Keratinocyte (primary cell): Measurements from ENCODE around the gene DCAF8L1. TPM values are rescaled to one million over a fixed set of nuclear protein-coding genes. Genes with fewer than 3 reads are reported as not detected.

Experiments used
- DNase-seq: peaks from one replicate; pipeline ENCODE4 v3.0.0-alpha.2; 2011; ENCODE audit warnings: low read depth, missing footprints, low spot score
- FAIRE-seq: peaks from 2 replicates; lab custom pipeline; 2011; peaks lifted over from hg19 to GRCh38; lab: Jason Lieb, UNC
- H2AFZ ChIP-seq: 2 replicates; pipeline ENCODE4 v1.6.0; 2012; ENCODE audit warnings: low read length, control low read depth, inconsistent platforms; ENCODE audit not compliant: control insufficient read depth
- H3K27ac ChIP-seq: 2 replicates; pipeline ENCODE4 v1.5.1; 2011; ENCODE audit warnings: low read length; ENCODE audit not compliant: control insufficient read depth, insufficient read depth
- H3K27me3 ChIP-seq: 3 replicates; pipeline ENCODE4 v1.6.0; 2011; ENCODE audit warnings: low read length; ENCODE audit not compliant: control insufficient read depth, insufficient read depth; ENCODE audit errors: extremely low read depth
- H3K36me3 ChIP-seq, 2 experiments: 2 replicates in 1 of 2; 3 replicates in 1 of 2; pipeline ENCODE4 v1.5.1; 2011; ENCODE audit warnings: low read length in 2 of 2, mild to moderate bottlenecking in 1 of 2; ENCODE audit not compliant: control insufficient read depth in 2 of 2, insufficient read depth in 2 of 2; ENCODE audit errors: extremely low read depth in 1 of 2
- H3K4me1 ChIP-seq: 3 replicates; pipeline ENCODE4 v1.5.1; 2011; ENCODE audit warnings: low read length; ENCODE audit not compliant: control insufficient read depth, insufficient read depth; ENCODE audit errors: extremely low read depth
- H3K4me2 ChIP-seq: 3 replicates; pipeline ENCODE4 v1.6.0; 2011; ENCODE audit warnings: low read depth, low read length; ENCODE audit not compliant: control insufficient read depth, insufficient read depth; ENCODE audit errors: extremely low read depth
- H3K4me3 ChIP-seq, 3 experiments: fragments of 200-600 bp in 1 of 3; sonication (generic) in 1 of 3; 2 replicates in 2 of 3; 3 replicates in 1 of 3; pipeline ENCODE4 v1.5.1; 2011 to 2016; ENCODE audit warnings: low read length in 3 of 3, mild to moderate bottlenecking in 3 of 3, control low read depth in 2 of 3, inconsistent platforms in 1 of 3, low read depth in 1 of 3, mixed read lengths in 1 of 3, mixed run types in 1 of 3, moderate library complexity in 1 of 3; ENCODE audit not compliant: control insufficient read depth in 2 of 3, insufficient read depth in 2 of 3; ENCODE audit errors: extremely low read depth in 1 of 3
- H3K79me2 ChIP-seq: 2 replicates; pipeline ENCODE4 v1.6.0; 2012; ENCODE audit warnings: low read length; ENCODE audit not compliant: control insufficient read depth, insufficient read depth
- H3K9ac ChIP-seq: 3 replicates; pipeline ENCODE4 v1.6.0; 2011; ENCODE audit warnings: low read length; ENCODE audit not compliant: control insufficient read depth, insufficient read depth; ENCODE audit errors: extremely low read depth
- H3K9me1 ChIP-seq: 3 replicates; pipeline ENCODE4 v1.6.0; 2011; ENCODE audit warnings: low read length; ENCODE audit not compliant: control insufficient read depth, insufficient read depth; ENCODE audit errors: extremely low read depth
- H3K9me3 ChIP-seq: 2 replicates; pipeline ENCODE4 v1.5.1; 2012; ENCODE audit warnings: low read depth, low read length; ENCODE audit not compliant: control insufficient read depth
- H4K20me1 ChIP-seq: 3 replicates; pipeline ENCODE4 v1.6.0; 2011; ENCODE audit warnings: low read length; ENCODE audit not compliant: control insufficient read depth, insufficient read depth; ENCODE audit errors: extremely low read depth
- EZH2 ChIP-seq: IDR thresholded peaks from one replicate; pipeline ENCODE4 v1.6.1; 2012; ENCODE audit warnings: inconsistent platforms, mild to moderate bottlenecking, low read length, moderate library complexity
- dilution Hi-C: fragments of 300-500 bp; cut with MboI; formaldehyde crosslinking; loops from one replicate; pipeline ENCODE4 v1.7.0; 2020; ENCODE audit warnings: low sequenced_read_pairs; ENCODE audit not compliant: extremely low pct_ligation_motif_present
- polyA plus RNA-seq, 5 experiments: library from polyadenylated mRNA; depleted of rRNA in 3 of 5; stranded (reverse) in 3 of 5; stranded (forward) in 1 of 5; unstranded in 1 of 5; fragments of >200 nt; gene quantifications; 1 replicate in 1 of 5; 2 replicates in 3 of 5; 3 replicates in 1 of 5; pipeline versions ENCODE4 v1.2.1 to v1.2.3, GENCODE V29; 2011 to 2012; ENCODE audit warnings: missing spikeins in 2 of 5, low read depth in 1 of 5, low replicate concordance in 1 of 5
- TF ChIP-seq, protein P1 (sequence below), 3 experiments: IDR thresholded peaks in 1 of 3; conservative IDR thresholded peaks in 1 of 3; optimal IDR thresholded peaks in 1 of 3; 2 replicates in 2 of 3; 3 replicates in 1 of 3; pipeline versions ENCODE3 to v1.5.1; 2011; ENCODE audit warnings: low read length in 3 of 3, mild to moderate bottlenecking in 3 of 3, moderate library complexity in 2 of 3, control low read depth in 1 of 3, inconsistent platforms in 1 of 3; ENCODE audit not compliant: insufficient read depth in 2 of 3; ENCODE audit errors: extremely low read depth in 1 of 3

Gene DCAF8L1
- polyA plus RNA-seq, 1 donor (not counting 4 experiments of a cell fraction or from before 2014, with no cell fraction given): not detected

DNA sequence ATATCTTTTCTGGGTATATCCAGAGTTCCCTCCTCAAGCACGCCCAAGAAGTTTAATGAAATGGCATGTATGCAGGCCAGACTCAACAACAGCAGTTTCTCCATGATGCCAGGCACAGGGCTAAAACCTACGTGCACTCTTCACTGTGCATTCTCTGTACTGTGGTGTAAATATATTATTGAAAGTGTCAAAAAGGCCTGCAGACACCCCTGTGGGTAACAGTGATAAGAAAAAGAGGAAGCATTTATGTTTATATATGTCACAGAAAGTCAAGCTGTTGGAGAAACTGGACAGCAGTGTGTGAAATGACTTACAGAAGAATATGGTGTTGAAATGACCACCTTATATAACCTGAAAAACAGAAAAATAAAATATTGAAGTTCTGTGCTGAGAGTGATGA, 29.6 kb upstream of the DCAF8L1 start:
- Histone ChIP-seq H3K4me2 (no peak overlapping the region), H3K9ac (no peak overlapping the region), H3K4me1 (no peaks in the 10 kb centered on the region), H3K36me3 (no peaks in the 10 kb centered on the region), H3K27me3 (no peaks in the 10 kb centered on the region), H4K20me1 (no peaks in the 10 kb centered on the region), H3K9me3 (no peaks in the 10 kb centered on the region), H3K79me2 (no peaks in the 10 kb centered on the region), H2AFZ (no peak overlapping the region), H3K27ac (no peak overlapping the region), H3K4me3 (no peak overlapping the region), H3K9me1 (no peaks in the 10 kb centered on the region)
- no peak for FAIRE-seq
- DNase-seq: no peak
- TF ChIP-seq EZH2: no peak
- TF ChIP-seq, protein P1, sequence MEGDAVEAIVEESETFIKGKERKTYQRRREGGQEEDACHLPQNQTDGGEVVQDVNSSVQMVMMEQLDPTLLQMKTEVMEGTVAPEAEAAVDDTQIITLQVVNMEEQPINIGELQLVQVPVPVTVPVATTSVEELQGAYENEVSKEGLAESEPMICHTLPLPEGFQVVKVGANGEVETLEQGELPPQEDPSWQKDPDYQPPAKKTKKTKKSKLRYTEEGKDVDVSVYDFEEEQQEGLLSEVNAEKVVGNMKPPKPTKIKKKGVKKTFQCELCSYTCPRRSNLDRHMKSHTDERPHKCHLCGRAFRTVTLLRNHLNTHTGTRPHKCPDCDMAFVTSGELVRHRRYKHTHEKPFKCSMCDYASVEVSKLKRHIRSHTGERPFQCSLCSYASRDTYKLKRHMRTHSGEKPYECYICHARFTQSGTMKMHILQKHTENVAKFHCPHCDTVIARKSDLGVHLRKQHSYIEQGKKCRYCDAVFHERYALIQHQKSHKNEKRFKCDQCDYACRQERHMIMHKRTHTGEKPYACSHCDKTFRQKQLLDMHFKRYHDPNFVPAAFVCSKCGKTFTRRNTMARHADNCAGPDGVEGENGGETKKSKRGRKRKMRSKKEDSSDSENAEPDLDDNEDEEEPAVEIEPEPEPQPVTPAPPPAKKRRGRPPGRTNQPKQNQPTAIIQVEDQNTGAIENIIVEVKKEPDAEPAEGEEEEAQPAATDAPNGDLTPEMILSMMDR (optimal IDR thresholded peaks at IDR 0.05 in 1 of 3, IDR thresholded peaks at IDR 0.05 in 1 of 3, conservative IDR thresholded peaks at IDR 0.05 in 1 of 3; ENCODE audit: extremely low read depth in 1 of 3, insufficient read depth in 2 of 3, low read length in 3 of 3): no peak
- dilution Hi-C loops: no loop called here

- no peaks in the 10 kb centered on the region for H3K9me3 ChIP-seq
- no peak for FAIRE-seq
These were observed 17.4 kb upstream of the DCAF8L1 start for GRCh38 chrX:27998666-27999065.

More at GRCh38 chrX:27998666-27999065, 17.4 kb upstream of the DCAF8L1 start:
- dilution Hi-C loops: no loop called here
- Histone ChIP-seq H3K27ac (no peak overlapping the region), H3K9me1 (no peaks in the 10 kb centered on the region), H4K20me1 (no peaks in the 10 kb centered on the region), H3K27me3 (no peaks in the 10 kb centered on the region), H3K4me2 (no peak overlapping the region), H3K9ac (no peak overlapping the region), H2AFZ (no peak overlapping the region), H3K4me3 (no peak overlapping the region), H3K79me2 (no peaks in the 10 kb centered on the region), H3K4me1 (peaks cover 6% of the 10 kb centered on the region), H3K36me3 (no peaks in the 10 kb centered on the region)
- TF ChIP-seq, protein P1 (optimal IDR thresholded peaks at IDR 0.05 in 1 of 3, IDR thresholded peaks at IDR 0.05 in 1 of 3, conservative IDR thresholded peaks at IDR 0.05 in 1 of 3; ENCODE audit: extremely low read depth in 1 of 3, insufficient read depth in 2 of 3, low read length in 3 of 3): no peak
- no peak for TF ChIP-seq EZH2
- no peak for DNase-seq
